Bronchial epithelial cell (primary cell): ENCODE results near the gene ZMYND8. TPM values are rescaled to one million over a fixed set of nuclear protein-coding genes. Genes with fewer than 3 reads are reported as not detected.

ENCODE experiments used
- DNase-seq: peaks from one replicate; pipeline ENCODE4 v3.0.0-alpha.2; 2010; ENCODE audit warnings: low read depth
- FAIRE-seq: peaks from 2 replicates; lab custom pipeline; 2011; peaks lifted over from hg19 to GRCh38; lab: Jason Lieb, UNC
- H3K27me3 ChIP-seq: 2 replicates; pipeline ENCODE4 v1.5.1; 2011; ENCODE audit warnings: low read length; ENCODE audit not compliant: control insufficient read depth, insufficient read depth
- H3K36me3 ChIP-seq: 2 replicates; pipeline ENCODE4 v1.5.1; 2011; ENCODE audit warnings: low read length; ENCODE audit not compliant: control insufficient read depth, insufficient read depth
- H3K4me3 ChIP-seq: 2 replicates; pipeline ENCODE4 v1.5.1; 2011; ENCODE audit warnings: mild to moderate bottlenecking, low read depth, low read length, control low read depth
- total RNA-seq: library from RNA; depleted of rRNA; stranded (reverse); fragments of >200 nt; gene quantifications from 2 replicates; pipeline ENCODE4 v1.2.1, GENCODE V29; 2014
- TF ChIP-seq, protein P1 (sequence below): IDR thresholded peaks from 2 replicates; pipeline ENCODE4 v1.5.1; 2011; ENCODE audit warnings: mild to moderate bottlenecking, moderate library complexity, low read length, control low read depth, inconsistent platforms; ENCODE audit not compliant: insufficient read depth, severe bottlenecking

ZMYND8 gene
- total RNA-seq, 1 donor from 2014 or later: 13.4 TPM

DNA sequence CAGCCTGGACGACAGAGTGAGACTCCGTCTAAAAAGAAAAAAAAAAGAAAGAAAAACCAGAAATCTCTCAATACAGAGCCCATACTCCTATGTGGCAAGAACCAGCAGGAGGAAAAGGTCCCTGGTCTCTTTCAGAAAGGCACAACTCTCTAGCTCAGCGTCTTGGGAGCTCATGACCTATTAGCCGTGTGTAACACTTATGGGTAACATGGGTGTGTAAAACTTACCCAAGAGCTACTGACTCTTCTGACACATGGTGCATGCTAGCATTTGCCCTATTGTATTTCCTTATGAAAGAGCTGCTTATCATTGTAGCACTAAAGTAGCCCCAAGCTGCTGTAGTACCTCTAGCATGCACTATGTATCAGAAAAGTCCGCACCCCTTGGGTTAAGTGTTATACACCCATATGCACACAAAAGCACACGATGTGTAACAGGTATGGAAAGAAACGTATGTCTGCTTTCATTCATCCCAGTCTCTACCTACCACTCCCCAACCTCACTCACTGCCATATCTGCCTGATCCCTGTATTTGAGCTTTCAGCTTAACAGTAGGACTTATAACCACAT is 85.4 kb downstream of the ZMYND8 start:
- TF ChIP-seq, protein P1, sequence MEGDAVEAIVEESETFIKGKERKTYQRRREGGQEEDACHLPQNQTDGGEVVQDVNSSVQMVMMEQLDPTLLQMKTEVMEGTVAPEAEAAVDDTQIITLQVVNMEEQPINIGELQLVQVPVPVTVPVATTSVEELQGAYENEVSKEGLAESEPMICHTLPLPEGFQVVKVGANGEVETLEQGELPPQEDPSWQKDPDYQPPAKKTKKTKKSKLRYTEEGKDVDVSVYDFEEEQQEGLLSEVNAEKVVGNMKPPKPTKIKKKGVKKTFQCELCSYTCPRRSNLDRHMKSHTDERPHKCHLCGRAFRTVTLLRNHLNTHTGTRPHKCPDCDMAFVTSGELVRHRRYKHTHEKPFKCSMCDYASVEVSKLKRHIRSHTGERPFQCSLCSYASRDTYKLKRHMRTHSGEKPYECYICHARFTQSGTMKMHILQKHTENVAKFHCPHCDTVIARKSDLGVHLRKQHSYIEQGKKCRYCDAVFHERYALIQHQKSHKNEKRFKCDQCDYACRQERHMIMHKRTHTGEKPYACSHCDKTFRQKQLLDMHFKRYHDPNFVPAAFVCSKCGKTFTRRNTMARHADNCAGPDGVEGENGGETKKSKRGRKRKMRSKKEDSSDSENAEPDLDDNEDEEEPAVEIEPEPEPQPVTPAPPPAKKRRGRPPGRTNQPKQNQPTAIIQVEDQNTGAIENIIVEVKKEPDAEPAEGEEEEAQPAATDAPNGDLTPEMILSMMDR: no peak
- peaks cover 26% of the 10 kb centered on the region for H3K36me3 ChIP-seq
- FAIRE-seq (no peak), DNase-seq (no peak)
- H3K27me3 ChIP-seq: no peaks in the 10 kb centered on the region
- H3K4me3 ChIP-seq: no peak overlapping the region

DNA sequence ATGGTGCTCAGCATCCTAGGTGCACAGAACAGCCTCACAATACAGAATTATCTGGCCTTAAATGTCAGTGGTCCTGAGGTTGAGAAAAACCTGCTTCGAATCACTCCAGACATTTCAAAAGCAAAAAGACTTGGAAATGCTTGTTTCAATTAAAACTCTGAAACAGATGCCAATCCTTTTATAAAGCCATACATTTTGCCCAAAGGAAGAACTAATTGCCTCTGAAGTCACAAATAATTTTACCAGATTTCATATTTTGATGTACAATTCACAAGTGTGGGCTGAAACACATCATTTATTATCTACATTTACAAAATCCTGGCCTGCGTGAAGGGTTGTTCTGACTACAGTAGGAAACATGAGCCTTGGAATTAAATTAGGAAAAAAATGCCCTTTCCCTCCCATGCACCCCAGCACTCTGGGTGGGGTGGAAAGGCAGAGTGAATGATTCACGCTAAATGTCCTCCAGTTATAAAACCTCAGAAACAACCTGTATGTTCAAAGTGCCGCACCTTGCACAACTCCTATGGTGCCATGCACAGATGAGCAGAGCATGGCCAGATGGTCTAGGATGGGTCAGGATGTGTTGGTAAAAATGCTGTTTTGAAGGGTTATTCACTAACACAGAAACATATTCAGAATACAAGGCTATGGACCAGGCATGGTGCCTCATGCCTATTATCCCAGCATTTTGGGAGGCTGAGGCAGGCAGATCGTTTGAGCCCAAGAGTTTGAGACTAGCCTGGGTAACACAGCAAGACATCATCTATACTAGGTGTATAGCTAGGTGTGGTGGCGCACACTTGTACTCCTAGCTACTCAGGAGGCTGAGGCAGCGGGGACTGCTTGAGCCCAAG is 87.0 kb downstream of the ZMYND8 start:
- DNase-seq (no peak), FAIRE-seq (no peak)
- TF ChIP-seq, protein P1: no peak
- Histone ChIP-seq H3K36me3 (peaks cover 26% of the 10 kb centered on the region), H3K27me3 (no peaks in the 10 kb centered on the region), H3K4me3 (no peak overlapping the region)

DNA sequence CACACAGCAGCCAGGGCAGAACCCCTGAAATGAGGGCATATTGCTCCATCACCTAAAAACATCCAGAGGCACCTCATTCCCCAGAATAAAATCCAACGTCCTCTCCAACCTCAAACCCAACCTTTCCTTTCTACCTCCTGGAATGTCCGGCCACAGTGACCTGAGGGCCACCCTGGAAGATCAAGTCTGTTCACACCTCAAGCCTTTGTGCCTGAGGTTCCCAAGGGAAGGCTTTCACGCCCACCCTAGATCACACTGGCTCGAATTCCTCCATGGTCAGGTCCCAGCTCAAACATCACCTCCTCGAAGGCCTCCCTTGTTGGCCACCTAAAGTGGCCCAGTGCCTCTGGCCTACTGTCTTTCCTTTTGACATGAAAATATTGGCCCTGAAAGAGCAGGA is 88.9 kb downstream of the ZMYND8 start:
- no peaks in the 10 kb centered on the region for H3K27me3 ChIP-seq
- peaks cover 24% of the 10 kb centered on the region for H3K36me3 ChIP-seq
- no peak overlapping the region for H3K4me3 ChIP-seq
- DNase-seq (no peak), FAIRE-seq (no peak)
- TF ChIP-seq, protein P1: no peak

GRCh38 chr20:47266847-47267515 is 89.5 kb downstream of the ZMYND8 start:
- Histone ChIP-seq H3K36me3 (peaks cover 27% of the 10 kb centered on the region), H3K27me3 (no peaks in the 10 kb centered on the region), H3K4me3 (no peak overlapping the region)
- no peak for FAIRE-seq
- TF ChIP-seq, protein P1: no peak
- no peak for DNase-seq

- no peaks in the 10 kb centered on the region for H3K27me3 ChIP-seq
- FAIRE-seq: no peak
- TF ChIP-seq, protein P1: no peak
- H3K36me3 ChIP-seq: peaks cover 26% of the 10 kb centered on the region
- no peak for DNase-seq
- no peak overlapping the region for H3K4me3 ChIP-seq
These were observed 90.5 kb downstream of the ZMYND8 start for GRCh38 chr20:47265984-47266383.
